Measurements from ENCODE around the gene GTF3A.

GTF3A gene

GRCh38 chr13:27405546-27406134 lies 18.8 kb upstream of the GTF3A start:
- DNase-seq (ENCODE audit: low read depth in 2 of 2) = no peak

DNA sequence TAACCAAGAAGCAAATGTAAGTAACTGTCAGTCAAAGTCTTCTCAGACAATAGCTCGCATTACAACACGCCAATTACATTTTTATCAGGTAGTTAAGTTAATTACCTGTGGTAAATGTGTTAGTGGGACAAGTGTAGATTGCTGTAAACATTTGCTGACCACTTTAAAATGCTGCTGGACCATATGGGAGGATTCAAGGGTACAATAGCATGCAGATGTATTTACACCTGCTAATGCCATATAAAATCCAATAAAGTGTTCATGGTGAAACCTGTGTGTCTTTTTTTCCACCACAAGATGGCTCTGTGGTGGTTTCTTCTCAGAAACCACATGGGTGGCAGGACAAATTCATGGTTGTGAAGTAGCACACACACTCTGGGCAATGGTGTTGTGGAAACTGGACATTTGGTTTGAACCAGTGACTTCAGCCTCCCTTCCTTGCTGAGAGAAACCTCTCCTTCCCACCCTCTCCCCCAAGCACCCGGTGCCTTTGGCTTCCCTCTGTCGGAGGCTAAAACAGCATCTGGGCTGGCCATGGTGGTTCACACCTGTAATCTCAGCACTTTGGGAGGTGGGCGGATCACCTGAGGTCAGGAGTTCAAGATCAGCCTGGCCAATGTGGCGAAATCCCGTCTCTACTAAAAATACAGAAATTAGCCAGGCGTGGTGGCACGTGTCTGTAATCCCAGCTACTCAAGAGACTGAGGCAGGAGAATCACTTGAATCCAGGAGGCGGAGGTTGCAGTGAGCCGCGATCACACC lies 18.1 kb upstream of the GTF3A start:
- DNase-seq (ENCODE audit: low read depth in 2 of 2) = no peak

DNA sequence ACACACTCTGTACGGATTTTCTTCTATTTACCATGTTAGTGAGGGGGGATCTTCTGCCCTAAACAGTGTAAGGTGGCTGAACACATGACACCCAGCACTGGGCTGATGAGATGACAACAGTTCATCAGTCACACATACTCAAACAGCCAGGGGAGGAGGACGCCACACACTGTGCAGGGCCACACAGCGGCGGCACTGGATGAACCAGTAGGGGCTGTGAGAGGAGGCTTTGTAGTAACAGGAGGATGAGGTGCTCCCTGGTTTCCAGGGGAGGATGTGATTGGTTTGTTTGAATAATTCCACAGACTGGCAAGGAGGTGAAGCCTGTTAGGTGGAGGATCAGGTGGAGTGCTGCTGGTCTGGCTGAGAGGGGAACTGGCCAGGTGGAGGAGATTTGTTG lies 16.3 kb upstream of the GTF3A start:
- DNase-seq (ENCODE audit: low read depth in 2 of 2) = no peak

GRCh38 chr13:27409013-27409412 lies 15.4 kb upstream of the GTF3A start:
- no peak for DNase-seq (ENCODE audit: low read depth in 2 of 2)

- no peak for DNase-seq (ENCODE audit: low read depth in 2 of 2)
Measured at GRCh38 chr13:27411341-27411740, 13.1 kb upstream of the GTF3A start.

- no peak for DNase-seq (ENCODE audit: low read depth in 2 of 2)
Measured at GRCh38 chr13:27415116-27415515, 9.3 kb upstream of the GTF3A start.

DNA sequence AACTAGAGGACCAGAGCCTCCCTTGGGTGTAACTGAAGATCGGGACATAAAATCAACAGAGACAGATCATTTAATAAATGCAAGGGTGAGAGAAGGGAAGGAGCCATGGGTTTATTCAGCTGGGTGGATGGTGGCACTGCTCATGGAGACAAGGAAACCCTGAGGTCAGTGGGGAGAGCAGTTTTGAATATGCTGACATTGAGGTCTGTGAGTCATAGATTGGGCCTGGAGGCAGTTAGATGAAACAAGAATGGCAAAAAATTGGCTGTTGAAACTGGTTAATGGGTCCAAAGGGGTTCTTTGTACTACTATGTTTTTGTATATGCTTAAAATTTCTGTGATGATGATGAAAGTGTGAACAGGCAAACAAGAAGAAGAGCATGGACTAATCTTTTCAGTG lies 5.1 kb upstream of the GTF3A start:
- no peak for DNase-seq (ENCODE audit: low read depth in 2 of 2)

DNA sequence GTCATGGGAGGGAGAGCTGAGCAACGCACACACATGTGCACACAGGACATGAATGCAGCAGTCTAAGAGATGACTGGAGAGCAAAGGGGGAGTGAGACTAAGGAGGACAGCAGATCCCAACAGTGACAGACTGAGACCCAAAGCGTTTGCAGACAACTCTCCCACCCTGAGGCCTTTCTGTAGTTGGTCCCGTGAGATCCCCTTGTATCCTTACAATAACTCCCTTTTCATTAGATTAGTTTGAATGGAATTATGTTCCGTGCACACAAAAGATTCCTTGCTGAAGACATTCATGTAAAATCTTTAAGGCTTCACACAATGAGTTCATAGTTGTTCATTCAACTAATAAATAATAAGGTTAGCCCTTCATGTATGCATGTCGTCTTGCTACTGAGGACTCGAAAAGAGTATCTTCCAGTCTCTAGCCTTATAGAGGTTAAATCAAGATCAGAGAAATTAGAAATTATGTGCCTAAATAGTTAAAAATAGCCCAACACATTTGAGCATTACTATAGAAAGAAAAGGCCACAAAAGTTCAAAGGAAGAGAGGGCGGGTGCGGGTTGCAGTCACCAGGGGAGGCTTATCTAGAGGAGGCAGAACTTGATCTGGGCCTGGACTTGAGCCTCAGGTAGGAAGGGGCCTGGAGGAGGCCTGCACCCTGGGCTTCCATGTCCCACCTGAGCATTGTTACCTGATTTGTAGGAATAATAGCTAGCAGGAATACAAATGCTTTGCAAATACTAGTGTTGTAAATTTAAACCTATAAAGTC lies 3.1 kb upstream of the GTF3A start:
- no peak for DNase-seq (ENCODE audit: low read depth in 2 of 2)

- DNase-seq (ENCODE audit: low read depth in 2 of 2) = no peak
Measured at GRCh38 chr13:27423333-27423732, 1.1 kb upstream of the GTF3A start.

GRCh38 chr13:27425158-27425917 lies 919 bp downstream of the GTF3A start:
- DNase-seq (ENCODE audit: low read depth in 2 of 2) = no peak

GRCh38 chr13:27425918-27426630 lies 1.7 kb downstream of the GTF3A start:
- DNase-seq (ENCODE audit: low read depth in 2 of 2) = peak; percentile 57 to 63

DNA sequence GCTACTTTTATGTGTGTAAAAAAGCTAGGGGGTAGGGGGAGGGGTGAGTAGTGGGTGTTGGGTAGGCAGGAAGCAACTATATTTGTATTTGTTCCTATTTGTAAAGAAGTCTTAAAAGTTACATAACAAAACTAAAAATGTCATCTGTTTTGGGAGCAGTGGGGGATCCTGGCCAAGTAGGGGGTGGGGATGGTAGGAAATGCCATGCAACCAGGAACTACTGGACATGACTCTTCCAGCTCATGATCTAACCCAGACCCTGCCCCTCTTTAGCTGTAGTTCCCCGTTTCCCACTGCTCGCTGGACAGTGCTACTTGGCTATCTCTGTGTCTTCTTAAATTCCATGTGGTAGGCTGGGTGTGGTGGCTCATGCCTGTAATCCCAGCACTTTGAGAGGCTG lies 3.2 kb downstream of the GTF3A start:
- DNase-seq (ENCODE audit: low read depth in 2 of 2) = no peak

DNA sequence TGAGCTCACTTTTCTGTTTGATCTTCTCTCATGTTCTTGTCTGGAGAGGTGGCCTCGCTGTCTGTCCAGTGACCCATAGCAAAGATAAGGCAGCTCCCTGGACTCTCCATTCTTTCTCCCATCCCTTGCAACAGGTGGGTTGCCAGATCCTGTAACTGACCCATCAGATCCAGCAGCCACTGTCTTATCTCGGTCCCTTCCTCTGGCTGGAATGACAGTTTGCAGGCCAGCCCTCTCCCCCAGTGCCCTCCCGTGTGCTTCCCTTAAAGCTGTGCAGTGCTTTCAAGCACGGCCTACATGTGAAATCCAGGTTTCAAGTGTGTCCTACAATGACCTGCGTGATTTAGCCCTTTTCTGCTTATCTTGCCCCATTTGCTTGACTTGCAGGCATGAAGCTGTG lies 3.7 kb downstream of the GTF3A start:
- DNase-seq (ENCODE audit: low read depth in 2 of 2) = no peak

GRCh38 chr13:27432180-27432579 lies 7.8 kb downstream of the GTF3A start:
- no peak for DNase-seq (ENCODE audit: low read depth in 2 of 2)

GRCh38 chr13:27432611-27433210 lies 8.3 kb downstream of the GTF3A start:
- no peak for DNase-seq (ENCODE audit: low read depth in 2 of 2)

DNA sequence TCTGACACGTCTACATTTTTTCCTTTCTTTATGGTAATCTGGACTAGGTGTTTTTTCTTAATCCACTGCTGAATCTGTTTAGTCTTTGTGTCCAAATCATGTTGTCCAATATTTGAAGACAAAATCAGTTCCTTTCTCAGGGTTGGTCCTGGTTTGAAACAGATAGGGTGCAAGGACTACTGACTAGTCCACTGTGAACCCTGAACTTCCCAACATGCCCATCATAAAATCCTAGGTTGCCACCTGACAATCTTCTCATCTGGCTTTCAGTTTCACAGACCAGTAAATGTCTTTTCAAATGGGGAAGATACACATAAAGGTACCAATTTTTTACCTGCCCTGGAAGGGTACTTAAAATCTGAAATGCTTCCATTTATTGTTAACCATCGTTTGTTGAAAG lies 12.7 kb downstream of the GTF3A start:
- DNase-seq (ENCODE audit: low read depth in 2 of 2) = no peak

DNA sequence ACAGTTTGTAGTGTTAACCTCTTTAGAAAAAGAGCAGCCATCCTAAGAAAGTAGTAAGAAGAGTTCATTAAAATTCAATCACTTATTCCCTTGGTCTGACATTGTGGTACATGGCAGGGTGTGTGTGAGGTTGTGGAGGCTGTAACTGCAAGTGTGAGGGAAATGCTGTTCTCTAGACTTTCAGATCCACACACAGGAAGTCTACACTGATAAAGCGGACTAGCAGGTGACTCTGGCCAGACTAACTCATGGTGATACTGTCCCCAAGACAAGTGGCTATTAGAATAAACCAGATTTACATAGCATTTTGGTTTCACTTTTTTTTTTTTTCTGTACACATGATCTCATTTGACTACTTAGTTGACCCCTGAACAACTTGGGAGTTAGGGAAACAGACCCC lies 16.0 kb downstream of the GTF3A start:
- no peak for DNase-seq (ENCODE audit: low read depth in 2 of 2)

- DNase-seq (ENCODE audit: low read depth in 2 of 2) = no peak
Measured at GRCh38 chr13:27442071-27442647, 17.7 kb downstream of the GTF3A start.

GRCh38 chr13:27442797-27443196 lies 18.4 kb downstream of the GTF3A start:
- DNase-seq (ENCODE audit: low read depth in 2 of 2) = no peak

DNA sequence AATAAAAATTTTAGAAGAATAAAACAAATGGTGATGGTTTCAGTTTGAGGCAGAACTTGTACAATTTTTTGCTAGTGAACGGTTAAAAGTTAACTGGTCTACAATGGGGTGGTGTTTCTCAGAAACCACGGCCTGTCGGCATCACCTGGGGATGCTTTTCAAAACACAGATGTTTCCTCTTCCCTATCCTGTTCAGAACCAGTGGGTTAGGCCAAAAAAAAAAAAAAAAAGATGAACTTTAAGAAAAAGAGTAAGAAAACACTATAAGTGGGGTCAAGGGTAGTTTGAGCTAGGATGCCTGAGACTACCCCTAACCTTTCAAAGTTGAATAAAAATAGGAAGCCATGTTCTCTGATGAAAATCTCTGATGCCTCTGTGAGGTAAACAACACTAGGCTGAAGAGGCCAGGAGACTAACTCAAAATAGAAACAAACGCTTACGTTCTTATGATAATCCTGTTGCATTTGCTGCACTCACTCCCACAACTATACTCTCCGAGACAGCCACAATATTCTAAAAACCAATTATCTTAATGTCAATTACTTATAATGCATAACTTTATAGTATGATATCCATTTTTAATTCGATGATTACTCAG lies 22.7 kb downstream of the GTF3A start:
- DNase-seq (ENCODE audit: low read depth in 2 of 2) = no peak
